Mesendoderm (in vitro differentiated cells): ENCODE measurements around the gene TIFAB.
A peak's percentile ranks its signal among the peaks of the same experiment; 100 is the strongest.

Experiments used
- DNase-seq: peaks from one replicate; pipeline ENCODE4 v3.0.0; 2013
- H2AK5ac ChIP-seq: 2 replicates; pipeline ENCODE4 v1.6.1; 2013; ENCODE audit warnings: low read length, inconsistent platforms
- H2BK120ac ChIP-seq: 2 replicates; pipeline ENCODE4 v1.6.1; 2013; ENCODE audit warnings: low read depth, mild to moderate bottlenecking, low read length, moderate library complexity, mixed read lengths
- H2BK15ac ChIP-seq: replicated peaks from 2 replicates; pipeline ENCODE4 v1.6.1; 2013; ENCODE audit warnings: low read depth, mild to moderate bottlenecking, moderate library complexity
- H2BK5ac ChIP-seq: 2 replicates; pipeline ENCODE4 v1.6.1; 2013; ENCODE audit warnings: low read length, inconsistent platforms
- H3K18ac ChIP-seq: 2 replicates; pipeline ENCODE4 v1.6.1; 2013; ENCODE audit warnings: mild to moderate bottlenecking, low read length, mixed read lengths
- H3K23ac ChIP-seq: one replicate; pipeline ENCODE4 v1.6.1; 2013; ENCODE audit warnings: low read length
- H3K27ac ChIP-seq: 2 replicates; pipeline ENCODE4 v1.5.1; 2013; ENCODE audit warnings: low read depth, mild to moderate bottlenecking, inconsistent platforms, low read length, moderate library complexity
- H3K27me3 ChIP-seq: 2 replicates; pipeline ENCODE4 v1.6.1; 2013; ENCODE audit warnings: low read length, control low read depth, mild to moderate bottlenecking, inconsistent platforms; ENCODE audit not compliant: insufficient read depth, poor library complexity
- H3K36me3 ChIP-seq: 2 replicates; pipeline ENCODE4 v1.6.1; 2013; ENCODE audit warnings: low read length, inconsistent platforms; ENCODE audit not compliant: control insufficient read depth, insufficient read depth
- H3K4ac ChIP-seq: one replicate; pipeline ENCODE4 v1.6.1; 2013; ENCODE audit warnings: low read depth, mild to moderate bottlenecking, low read length, moderate library complexity
- H3K4me1 ChIP-seq: 2 replicates; pipeline ENCODE4 v1.6.1; 2013; ENCODE audit warnings: low read depth, low read length, inconsistent platforms; ENCODE audit not compliant: control insufficient read depth
- H3K4me2 ChIP-seq: 2 replicates; pipeline ENCODE4 v1.6.1; 2013; ENCODE audit warnings: low read length
- H3K4me3 ChIP-seq: 2 replicates; pipeline ENCODE4 v1.5.1; 2013; ENCODE audit warnings: mild to moderate bottlenecking, low read length
- H3K56ac ChIP-seq: one replicate; pipeline ENCODE4 v1.6.1; 2013; ENCODE audit warnings: low read length
- H3K79me1 ChIP-seq: 2 replicates; pipeline ENCODE4 v1.6.1; 2013; ENCODE audit warnings: low read length, inconsistent platforms
- H3K79me2 ChIP-seq: 2 replicates; pipeline ENCODE4 v1.6.1; 2013; ENCODE audit warnings: mild to moderate bottlenecking, low read length; ENCODE audit not compliant: control insufficient read depth, insufficient read depth
- H3K9ac ChIP-seq: 2 replicates; pipeline ENCODE4 v1.6.1; 2013; ENCODE audit warnings: low read length, inconsistent platforms
- H4K5ac ChIP-seq: one replicate; pipeline ENCODE4 v1.6.1; 2013; ENCODE audit warnings: low read length
- H4K8ac ChIP-seq: one replicate; pipeline ENCODE4 v1.6.1; 2013; ENCODE audit warnings: low read depth, mild to moderate bottlenecking, control low read depth, low read length, moderate library complexity
- WGBS: extraction: QIAGEN DNeasy Blood & Tissue Kit; methylation state at CpG from one replicate; pipeline ENCODE4 v1.1.7; 2013; ENCODE audit warnings: low lambda C conversion rate, missing lambda C conversion rate; ENCODE audit not compliant: insufficient coverage; ENCODE audit errors: extremely low coverage; 5-methylcytosine and 5-hydroxymethylcytosine counted together

TIFAB gene

GRCh38 chr5:135458921-135459331 lies 6.8 kb upstream of the TIFAB start:
- WGBS = no CpG with 5 or more reads among the region's 5 CpGs
- no peak for DNase-seq
- Histone ChIP-seq H3K79me1 (no peaks in the 10 kb centered on the region), H3K36me3 (no peaks in the 10 kb centered on the region), H2BK15ac (no peak overlapping the region), H4K8ac (no peak overlapping the region), H2BK5ac (no peak overlapping the region), H3K9ac (no peak overlapping the region), H3K27ac (no peak overlapping the region), H3K56ac (no peak overlapping the region), H3K27me3 (peaks cover 4% of the 10 kb centered on the region), H3K4ac (no peak overlapping the region), H3K18ac (no peak overlapping the region), H2AK5ac (no peak overlapping the region), H3K4me1 (no peaks in the 10 kb centered on the region), H4K5ac (no peak overlapping the region), H3K4me3 (no peak overlapping the region), H2BK120ac (no peak overlapping the region), H3K79me2 (no peaks in the 10 kb centered on the region), H3K4me2 (no peak overlapping the region), H3K23ac (no peak overlapping the region)

- no peaks in the 10 kb centered on the region for H3K79me1 ChIP-seq
- no peak overlapping the region for H3K4me3 ChIP-seq
- no peak overlapping the region for H3K56ac ChIP-seq
- H3K18ac ChIP-seq = no peak overlapping the region
- no peaks in the 10 kb centered on the region for H3K27me3 ChIP-seq
- no peak overlapping the region for H2AK5ac ChIP-seq
- H3K23ac ChIP-seq = no peak overlapping the region
- no peak overlapping the region for H4K8ac ChIP-seq
- H4K5ac ChIP-seq = no peak overlapping the region
- H2BK120ac ChIP-seq = no peak overlapping the region
- H3K9ac ChIP-seq = no peak overlapping the region
- no peak overlapping the region for H3K4me2 ChIP-seq
- H2BK15ac ChIP-seq = no peak overlapping the region
- no CpG with 5 or more reads among the region's 4 CpGs for WGBS
- H3K79me2 ChIP-seq = no peaks in the 10 kb centered on the region
- no peak overlapping the region for H2BK5ac ChIP-seq
- no peak overlapping the region for H3K4ac ChIP-seq
- no peak for DNase-seq
- H3K4me1 ChIP-seq = no peaks in the 10 kb centered on the region
- no peak overlapping the region for H3K27ac ChIP-seq
- H3K36me3 ChIP-seq = no peaks in the 10 kb centered on the region
Observed at GRCh38 chr5:135458356-135458755, 6.2 kb upstream of the TIFAB start.

GRCh38 chr5:135457424-135458071 lies 5.4 kb upstream of the TIFAB start:
- Histone ChIP-seq H2BK120ac (no peak overlapping the region), H2BK15ac (no peak overlapping the region), H3K9ac (no peak overlapping the region), H3K56ac (no peak overlapping the region), H3K4me2 (no peak overlapping the region), H4K5ac (no peak overlapping the region), H3K36me3 (no peaks in the 10 kb centered on the region), H3K18ac (no peak overlapping the region), H3K79me1 (no peaks in the 10 kb centered on the region), H3K79me2 (no peaks in the 10 kb centered on the region), H2BK5ac (no peak overlapping the region), H3K4me3 (no peak overlapping the region), H3K27me3 (no peaks in the 10 kb centered on the region), H2AK5ac (no peak overlapping the region), H4K8ac (no peak overlapping the region), H3K4me1 (no peaks in the 10 kb centered on the region), H3K23ac (no peak overlapping the region), H3K27ac (no peak overlapping the region), H3K4ac (no peak overlapping the region)
- WGBS = no CpG with 5 or more reads among the region's 9 CpGs
- DNase-seq = peak; percentile 82

- Histone ChIP-seq H3K79me1 (no peaks in the 10 kb centered on the region), H4K8ac (no peak overlapping the region), H3K79me2 (no peaks in the 10 kb centered on the region), H3K27ac (no peak overlapping the region), H3K18ac (no peak overlapping the region), H3K9ac (no peak overlapping the region), H2BK15ac (no peak overlapping the region), H2AK5ac (no peak overlapping the region), H2BK120ac (no peak overlapping the region), H3K23ac (no peak overlapping the region), H3K4me2 (no peak overlapping the region), H3K4ac (no peak overlapping the region), H3K4me1 (no peaks in the 10 kb centered on the region), H3K4me3 (no peak overlapping the region), H3K56ac (no peak overlapping the region), H4K5ac (no peak overlapping the region), H3K27me3 (no peaks in the 10 kb centered on the region), H2BK5ac (no peak overlapping the region), H3K36me3 (no peaks in the 10 kb centered on the region)
- no CpG with 5 or more reads among the region's 12 CpGs for WGBS
- DNase-seq = no peak
Observed at GRCh38 chr5:135456238-135457099, 4.3 kb upstream of the TIFAB start.

GRCh38 chr5:135455876-135456237 lies 3.7 kb upstream of the TIFAB start:
- no peaks in the 10 kb centered on the region for H3K79me1 ChIP-seq
- H3K56ac ChIP-seq = no peak overlapping the region
- H2AK5ac ChIP-seq = no peak overlapping the region
- no peak overlapping the region for H4K8ac ChIP-seq
- H3K23ac ChIP-seq = no peak overlapping the region
- no peak overlapping the region for H4K5ac ChIP-seq
- no peak overlapping the region for H3K4me3 ChIP-seq
- no peak overlapping the region for H2BK5ac ChIP-seq
- no peaks in the 10 kb centered on the region for H3K27me3 ChIP-seq
- no peak overlapping the region for H3K4ac ChIP-seq
- no peak for DNase-seq
- WGBS = no CpG with 5 or more reads among the region's 4 CpGs
- no peak overlapping the region for H3K18ac ChIP-seq
- H2BK15ac ChIP-seq = no peak overlapping the region
- no peaks in the 10 kb centered on the region for H3K4me1 ChIP-seq
- H3K9ac ChIP-seq = no peak overlapping the region
- H2BK120ac ChIP-seq = no peak overlapping the region
- H3K79me2 ChIP-seq = no peaks in the 10 kb centered on the region
- H3K36me3 ChIP-seq = no peaks in the 10 kb centered on the region
- H3K27ac ChIP-seq = no peak overlapping the region
- no peak overlapping the region for H3K4me2 ChIP-seq
